Liver (tissue), 9 donors: Measurements from ENCODE around the gene ZNF341. TPM values are rescaled to one million over a fixed set of nuclear protein-coding genes. Genes with fewer than 3 reads are reported as not detected.
"Not testable (repeated sequence)": the region's sequence is repeated elsewhere in the genome, so short reads cannot be mapped to it uniquely, and the experiment has no call there.

Experiments used
- DNase-seq: peaks from one replicate; pipeline ENCODE4 v3.0.0-alpha.2; 2017; ENCODE audit warnings: low spot score
- H3K27ac ChIP-seq, 2 donors: one replicate each; pipeline ENCODE4 v1.7.0; 2013; ENCODE audit warnings: inconsistent platforms in 2 of 2, low read length in 2 of 2, control low read depth in 1 of 2, low read depth in 1 of 2, mild to moderate bottlenecking in 1 of 2
- H3K27me3 ChIP-seq, 4 donors: one replicate each; pipeline versions ENCODE4 v1.6.1 to v1.7.0; 2013; ENCODE audit warnings: low read length in 3 of 4, inconsistent platforms in 1 of 4, mild to moderate bottlenecking in 1 of 4, moderate library complexity in 1 of 4; ENCODE audit not compliant: control insufficient read depth in 4 of 4, insufficient read depth in 4 of 4
- H3K36me3 ChIP-seq, 4 donors: one replicate each; pipeline versions ENCODE4 v1.6.1 to v1.7.0; 2013; ENCODE audit warnings: low read length in 3 of 4, mild to moderate bottlenecking in 3 of 4, low read depth in 1 of 4, moderate library complexity in 1 of 4; ENCODE audit not compliant: control insufficient read depth in 4 of 4, insufficient read depth in 3 of 4
- H3K4me1 ChIP-seq, 4 donors: one replicate each; pipeline versions ENCODE4 v1.6.1 to v1.7.0; 2013; ENCODE audit warnings: low read length in 3 of 4, mild to moderate bottlenecking in 3 of 4, moderate library complexity in 1 of 4; ENCODE audit not compliant: control insufficient read depth in 4 of 4, insufficient read depth in 4 of 4
- H3K4me3 ChIP-seq, 3 donors: one replicate each; pipeline versions ENCODE4 v1.6.1 to v1.7.0; 2013; ENCODE audit warnings: low read length in 3 of 3, control low read depth in 1 of 3, low read depth in 1 of 3, mild to moderate bottlenecking in 1 of 3
- H3K9ac ChIP-seq, 2 donors: one replicate each; pipeline ENCODE4 v1.7.0; 2013; ENCODE audit warnings: low read length in 2 of 2, mild to moderate bottlenecking in 2 of 2, moderate library complexity in 2 of 2, control low read depth in 1 of 2, low read depth in 1 of 2
- H3K9me3 ChIP-seq, 4 donors: one replicate each; pipeline versions ENCODE4 v1.6.1 to v1.7.0; 2013; ENCODE audit warnings: low read length in 3 of 4; ENCODE audit not compliant: control insufficient read depth in 4 of 4
- EGR1 ChIP-seq, 2 donors: IDR thresholded peaks; 2 replicates each; pipeline ENCODE4 v1.6.1; 2016 to 2018; ENCODE audit warnings: antibody characterized with exemption in 2 of 2, low read depth in 2 of 2
- FOXA1 ChIP-seq: IDR thresholded peaks from 2 replicates; pipeline ENCODE4 v1.6.1; 2016; ENCODE audit warnings: antibody characterized with exemption
- FOXA2 ChIP-seq: IDR thresholded peaks from 2 replicates; pipeline ENCODE4 v1.6.1; 2016; ENCODE audit warnings: antibody characterized with exemption
- GABPA ChIP-seq, 2 donors: IDR thresholded peaks in 1 of 2; conservative IDR thresholded peaks in 1 of 2; 2 replicates each; pipeline ENCODE4 v1.6.1; 2016; ENCODE audit warnings: antibody characterized with exemption in 2 of 2, mild to moderate bottlenecking in 1 of 2, moderate library complexity in 1 of 2
- HNF4A ChIP-seq, 2 donors: conservative IDR thresholded peaks; 2 replicates each; pipeline ENCODE4 v1.6.1; 2016; ENCODE audit warnings: antibody characterized with exemption in 2 of 2, mild to moderate bottlenecking in 2 of 2
- HNF4G ChIP-seq: IDR thresholded peaks from 2 replicates; pipeline ENCODE4 v1.6.1; 2016; ENCODE audit warnings: antibody characterized with exemption
- JUND ChIP-seq, 2 donors: IDR thresholded peaks; 2 replicates each; pipeline ENCODE4 v1.6.1; 2016; ENCODE audit warnings: antibody characterized with exemption in 2 of 2
- NR2F2 ChIP-seq: IDR thresholded peaks from 2 replicates; pipeline ENCODE4 v1.6.1; 2016; ENCODE audit warnings: antibody characterized with exemption
- RAD21 ChIP-seq, 2 donors: IDR thresholded peaks; 2 replicates each; pipeline ENCODE4 v1.6.1; 2016; ENCODE audit warnings: antibody characterized with exemption in 2 of 2, mild to moderate bottlenecking in 2 of 2
- RXRA ChIP-seq, 2 donors: IDR thresholded peaks; 2 replicates each; pipeline ENCODE4 v1.6.1; 2017 to 2018; ENCODE audit warnings: antibody characterized with exemption in 2 of 2, mild to moderate bottlenecking in 1 of 2
- SP1 ChIP-seq: IDR thresholded peaks from 2 replicates; pipeline ENCODE4 v1.6.1; 2018; ENCODE audit warnings: antibody characterized with exemption, mild to moderate bottlenecking
- TAF1 ChIP-seq: conservative IDR thresholded peaks from 2 replicates; pipeline ENCODE4 v1.6.1; 2016; ENCODE audit warnings: antibody characterized with exemption, mild to moderate bottlenecking
- YY1 ChIP-seq: IDR thresholded peaks from 2 replicates; pipeline ENCODE4 v1.6.1; 2016; ENCODE audit warnings: antibody characterized with exemption, mild to moderate bottlenecking
- WGBS: extraction: QIAGEN DNeasy Blood & Tissue Kit; methylation state at CpG from one replicate; pipeline ENCODE4 v1.1.7; 2013; 5-methylcytosine and 5-hydroxymethylcytosine counted together
- polyA plus RNA-seq, 2 donors: library from polyadenylated mRNA; stranded (reverse) in 1 of 2; unstranded in 1 of 2; fragments of 200-250 nt in 1 of 2; fragments of >200 nt in 1 of 2; fragmentation: Nextera tagmentation in 1 of 2; extraction: Ambion mirVana in 1 of 2; gene quantifications; one replicate each; pipeline versions ENCODE4 v1.2.1 to v1.2.3, GENCODE V29; 2013 to 2015
- total RNA-seq, 2 donors: library from RNA; depleted of rRNA; stranded (reverse); fragments of >200 nt; gene quantifications; one replicate each; pipeline ENCODE4 v1.2.3, GENCODE V29; 2014
- TF ChIP-seq, protein P1 (sequence below): IDR thresholded peaks from 2 replicates; pipeline ENCODE4 v1.6.1; 2016; ENCODE audit warnings: antibody characterized with exemption
- TF ChIP-seq, protein P2 (sequence below): IDR thresholded peaks from 2 replicates; pipeline ENCODE4 v1.6.1; 2016; ENCODE audit warnings: antibody characterized with exemption
- TF ChIP-seq, protein P3 (sequence below): IDR thresholded peaks from 2 replicates; pipeline ENCODE4 v1.6.1; 2016; ENCODE audit warnings: antibody characterized with exemption
- donor health status: healthy.
- donor health status: healthy.
- donor health status: healthy.
- donor health status: healthy.
- donor health status: healthy.

The ZNF341 gene
- total and polyA plus RNA-seq, 4 donors, result 0.69 to 1.1 (median 0.82) TPM

DNA sequence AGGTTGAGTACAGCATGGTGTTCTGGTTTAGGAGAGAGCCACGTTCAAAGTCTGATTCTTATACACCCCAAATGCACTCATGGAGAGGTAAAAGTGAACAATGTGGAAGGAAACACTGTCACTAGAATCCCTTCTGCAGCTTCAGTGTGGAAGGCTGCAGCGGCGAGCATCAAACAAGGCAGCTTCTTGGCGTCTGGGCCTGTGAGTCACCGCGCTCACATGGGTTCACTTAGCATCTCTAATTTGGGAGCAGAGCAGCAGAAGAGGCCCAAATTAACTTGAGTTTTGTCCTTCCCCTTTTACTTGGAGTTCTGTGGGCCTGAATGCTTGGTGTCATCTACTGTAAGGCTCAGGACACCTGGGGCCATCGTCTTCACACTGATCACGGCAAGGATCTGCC, 34.7 kb upstream of the ZNF341 start:
- Histone ChIP-seq H3K9me3 (no peaks in the 10 kb centered on the region), H3K4me1 (peaks cover 0 to 4% (median 0%) of the 10 kb centered on the region in 4 donors), H3K36me3 (no peaks in the 10 kb centered on the region), H3K4me3 (no peak overlapping the region), H3K9ac (no peak overlapping the region), H3K27ac (no peak overlapping the region), H3K27me3 (no peaks in the 10 kb centered on the region)
- 88% methylated on average over 8 of the region's 8 CpGs for WGBS
- TF ChIP-seq RXRA (IDR thresholded peaks at IDR 0.05), result no peak
- no peak for TF ChIP-seq HNF4A (conservative IDR thresholded peaks at IDR 0.05)
- TF ChIP-seq, protein P1, sequence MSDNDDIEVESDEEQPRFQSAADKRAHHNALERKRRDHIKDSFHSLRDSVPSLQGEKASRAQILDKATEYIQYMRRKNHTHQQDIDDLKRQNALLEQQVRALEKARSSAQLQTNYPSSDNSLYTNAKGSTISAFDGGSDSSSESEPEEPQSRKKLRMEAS, result no peak
- TF ChIP-seq JUND (IDR thresholded peaks at IDR 0.05), result no peak
- no peak for TF ChIP-seq FOXA1
- no peak for TF ChIP-seq GABPA (IDR thresholded peaks at IDR 0.05 in 1 of 2, conservative IDR thresholded peaks at IDR 0.05 in 1 of 2)
- TF ChIP-seq FOXA2, result no peak
- DNase-seq, result no peak

DNA sequence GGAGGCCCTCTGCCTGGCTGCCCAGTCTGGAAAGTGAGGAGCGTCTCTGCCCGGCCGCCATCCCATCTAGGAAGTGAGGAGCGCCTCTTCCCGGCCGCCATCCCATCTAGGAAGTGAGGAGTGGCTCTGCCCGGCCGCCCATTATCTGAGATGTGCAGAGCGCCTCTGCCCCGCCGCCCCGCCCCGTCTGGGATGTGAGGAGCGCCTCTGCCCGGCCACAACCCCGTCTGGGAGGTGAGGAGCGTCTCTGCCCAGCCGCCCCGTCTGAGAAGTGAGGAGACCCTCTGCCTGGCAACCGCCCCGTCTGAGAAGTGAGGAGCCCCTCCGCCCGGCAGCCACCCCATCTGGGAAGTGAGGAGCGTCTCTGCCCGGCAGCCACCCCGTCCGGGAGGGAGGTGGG, 32.8 kb upstream of the ZNF341 start:
- not testable (repeated sequence) for H3K36me3 ChIP-seq, DNase-seq, H3K27me3 ChIP-seq, H3K9me3 ChIP-seq, H3K27ac ChIP-seq, H3K9ac ChIP-seq, H3K4me3 ChIP-seq
- peaks cover 0 to 10% (median 5%) of the 10 kb centered on the region in 4 donors for H3K4me1 ChIP-seq
- 95% methylated on average over 19 of the region's 27 CpGs for WGBS

DNA sequence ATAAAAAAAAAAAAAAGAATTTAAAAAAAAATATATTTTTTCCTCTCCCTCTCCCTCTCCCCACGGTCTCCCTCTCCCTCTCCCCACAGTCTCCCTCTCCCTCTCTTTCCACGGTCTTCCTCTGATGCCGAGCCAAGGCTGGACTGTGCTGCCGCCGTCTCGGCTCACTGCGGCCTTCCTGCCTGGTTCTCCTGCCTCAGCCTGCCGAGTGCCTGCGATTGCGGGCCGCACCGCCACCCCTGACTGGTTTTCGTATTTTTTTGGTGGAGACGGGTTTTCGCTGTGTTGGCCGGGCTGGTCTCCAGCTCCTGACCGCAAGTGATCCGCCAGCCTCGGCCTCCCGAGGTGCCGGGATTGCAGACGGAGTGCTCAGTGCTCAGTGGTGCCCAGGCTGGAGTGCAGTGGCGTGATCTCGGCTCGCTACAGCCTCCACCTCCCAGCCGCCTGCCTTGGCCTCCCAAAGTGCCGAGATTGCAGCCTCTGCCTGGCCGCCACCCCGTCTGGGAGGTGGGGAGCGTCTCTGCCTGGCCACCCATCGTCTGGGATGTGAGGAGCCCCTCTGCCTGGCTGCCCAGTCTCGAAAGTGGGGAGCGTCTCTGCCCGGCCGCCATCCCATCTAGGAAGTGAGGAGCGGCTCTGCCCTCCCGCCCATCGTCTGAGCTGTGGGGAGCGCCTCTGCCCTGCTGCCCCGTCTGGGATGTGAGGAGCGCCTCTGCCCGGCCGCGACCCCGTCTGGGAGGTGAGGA, 30.9 kb upstream of the ZNF341 start:
- WGBS, result 97% methylated on average over 45 of the region's 45 CpGs

DNA sequence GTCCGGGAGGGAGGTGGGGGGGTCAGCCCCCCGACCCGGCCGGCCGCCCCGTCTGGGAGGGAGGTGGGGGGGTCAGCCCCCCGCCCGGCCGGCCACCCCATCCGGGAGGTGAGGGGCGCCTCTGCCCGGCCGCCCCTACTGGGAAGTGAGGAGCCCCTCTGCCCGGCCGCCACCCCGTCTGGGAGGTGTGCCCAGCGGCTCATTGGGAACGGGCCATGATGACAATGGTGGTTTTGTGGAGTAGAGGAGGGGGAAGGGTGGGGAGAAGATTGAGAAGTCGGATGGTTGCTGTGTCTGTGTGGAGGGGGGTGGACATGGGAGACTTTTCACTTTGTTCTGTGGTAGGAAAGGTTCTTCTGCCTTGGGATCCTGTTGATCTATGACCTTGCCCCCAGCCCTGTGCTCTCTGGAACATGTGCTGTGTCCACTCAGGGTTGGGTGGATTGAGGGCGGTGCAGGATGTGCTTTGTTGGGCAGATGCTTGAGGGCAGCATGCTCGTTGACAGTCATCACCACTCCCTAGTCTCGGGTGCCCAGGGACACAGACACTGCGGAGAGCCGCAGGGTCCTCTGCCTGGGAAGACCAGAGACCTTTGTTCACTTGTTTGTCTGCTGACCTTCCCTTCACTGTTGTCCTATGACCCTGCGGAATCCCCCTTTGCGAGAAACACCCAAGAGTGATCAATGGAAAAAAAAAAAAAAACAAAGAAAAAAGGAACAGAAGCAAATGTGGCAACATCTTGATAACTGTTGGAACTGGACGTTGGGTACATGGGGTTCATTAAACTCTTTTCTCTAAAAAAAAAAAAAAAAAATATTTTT, 30.0 kb upstream of the ZNF341 start:
- 79% methylated on average over 27 of the region's 27 CpGs for WGBS
- Histone ChIP-seq H3K4me3 (no peak overlapping the region), H3K9ac (no peak overlapping the region), H3K9me3 (no peaks in the 10 kb centered on the region), H3K4me1 (peaks cover 0 to 10% (median 5%) of the 10 kb centered on the region in 4 donors), H3K27ac (no peak overlapping the region), H3K27me3 (no peaks in the 10 kb centered on the region), H3K36me3 (peaks cover 0 to 9% (median 2%) of the 10 kb centered on the region in 4 donors)
- DNase-seq, result no peak
- TF ChIP-seq, protein P1, result no peak
- TF ChIP-seq, protein P2, sequence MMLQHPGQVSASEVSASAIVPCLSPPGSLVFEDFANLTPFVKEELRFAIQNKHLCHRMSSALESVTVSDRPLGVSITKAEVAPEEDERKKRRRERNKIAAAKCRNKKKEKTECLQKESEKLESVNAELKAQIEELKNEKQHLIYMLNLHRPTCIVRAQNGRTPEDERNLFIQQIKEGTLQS, result no peak
- no peak for TF ChIP-seq RAD21 (IDR thresholded peaks at IDR 0.05)
- TF ChIP-seq, protein P3, sequence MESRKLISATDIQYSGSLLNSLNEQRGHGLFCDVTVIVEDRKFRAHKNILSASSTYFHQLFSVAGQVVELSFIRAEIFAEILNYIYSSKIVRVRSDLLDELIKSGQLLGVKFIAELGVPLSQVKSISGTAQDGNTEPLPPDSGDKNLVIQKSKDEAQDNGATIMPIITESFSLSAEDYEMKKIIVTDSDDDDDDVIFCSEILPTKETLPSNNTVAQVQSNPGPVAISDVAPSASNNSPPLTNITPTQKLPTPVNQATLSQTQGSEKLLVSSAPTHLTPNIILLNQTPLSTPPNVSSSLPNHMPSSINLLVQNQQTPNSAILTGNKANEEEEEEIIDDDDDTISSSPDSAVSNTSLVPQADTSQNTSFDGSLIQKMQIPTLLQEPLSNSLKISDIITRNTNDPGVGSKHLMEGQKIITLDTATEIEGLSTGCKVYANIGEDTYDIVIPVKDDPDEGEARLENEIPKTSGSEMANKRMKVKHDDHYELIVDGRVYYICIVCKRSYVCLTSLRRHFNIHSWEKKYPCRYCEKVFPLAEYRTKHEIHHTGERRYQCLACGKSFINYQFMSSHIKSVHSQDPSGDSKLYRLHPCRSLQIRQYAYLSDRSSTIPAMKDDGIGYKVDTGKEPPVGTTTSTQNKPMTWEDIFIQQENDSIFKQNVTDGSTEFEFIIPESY, result no peak
- no peak for TF ChIP-seq NR2F2
- no peak for TF ChIP-seq YY1
- no peak for TF ChIP-seq FOXA1
- TF ChIP-seq HNF4A (conservative IDR thresholded peaks at IDR 0.05), result peak; percentile 18 to 50
- TF ChIP-seq RXRA (IDR thresholded peaks at IDR 0.05), result peak; percentile 24 to 46
- TF ChIP-seq TAF1, result no peak
- TF ChIP-seq EGR1 (IDR thresholded peaks at IDR 0.05; ENCODE audit: low read depth in 2 of 2), result no peak
- no peak for TF ChIP-seq JUND (IDR thresholded peaks at IDR 0.05)
- no peak for TF ChIP-seq HNF4G
- TF ChIP-seq SP1, result peak; percentile 31

More for the DNA sequence above, 30.9 kb upstream of the ZNF341 start:
- DNase-seq, H3K27me3 ChIP-seq, H3K27ac ChIP-seq, H3K9me3 ChIP-seq, H3K36me3 ChIP-seq, H3K4me3 ChIP-seq, H3K9ac ChIP-seq: not testable (repeated sequence)
- peaks cover 0 to 10% (median 5%) of the 10 kb centered on the region in 4 donors for H3K4me1 ChIP-seq
